Pulmonary artery endothelial cell (primary cell): ENCODE measurements around the gene LIMS2. TPM values are rescaled to one million over a fixed set of nuclear protein-coding genes. Genes with fewer than 3 reads are reported as not detected.
A peak's percentile ranks its signal among the peaks of the same experiment; 100 is the strongest.

Experiments
- DNase-seq: peaks from one replicate; pipeline ENCODE4 v3.0.0-alpha.2; 2011; ENCODE audit warnings: low read depth, low spot score
- total RNA-seq: library from RNA; depleted of rRNA; stranded (reverse); fragments of >200 nt; gene quantifications from 2 replicates; pipeline ENCODE4 v1.2.3, GENCODE V29; 2014

The LIMS2 gene
- total RNA-seq, 1 donor from 2014 or later = 5.7 TPM

- DNase-seq = no peak
Measured at GRCh38 chr2:127674241-127675209, 805 bp downstream of the LIMS2 start.

GRCh38 chr2:127673291-127674069 lies 1.9 kb downstream of the LIMS2 start:
- DNase-seq = no peak

- no peak for DNase-seq
Measured at GRCh38 chr2:127672341-127673224, 2.7 kb downstream of the LIMS2 start.

GRCh38 chr2:127671557-127672302 lies 3.6 kb downstream of the LIMS2 start:
- DNase-seq = no peak

- no peak for DNase-seq
Measured at GRCh38 chr2:127670957-127671290, 4.4 kb downstream of the LIMS2 start.

- no peak for DNase-seq
Measured at GRCh38 chr2:127670055-127670956, 5.0 kb downstream of the LIMS2 start.

- no peak for DNase-seq
Measured at GRCh38 chr2:127669056-127669455, 6.3 kb downstream of the LIMS2 start.

- DNase-seq = no peak
Measured at GRCh38 chr2:127665267-127665893, 9.9 kb downstream of the LIMS2 start.

- DNase-seq = no peak
Measured at GRCh38 chr2:127664895-127665225, 10.5 kb downstream of the LIMS2 start.

- DNase-seq = no peak
Measured at GRCh38 chr2:127664065-127664894, 11.1 kb downstream of the LIMS2 start.

GRCh38 chr2:127663566-127664064 lies 11.7 kb downstream of the LIMS2 start:
- DNase-seq = no peak

- no peak for DNase-seq
Measured at GRCh38 chr2:127662937-127663565, 12.3 kb downstream of the LIMS2 start.

GRCh38 chr2:127661949-127662510 lies 13.3 kb downstream of the LIMS2 start:
- DNase-seq = no peak

- no peak for DNase-seq
Measured at GRCh38 chr2:127661072-127661649, 14.2 kb downstream of the LIMS2 start.

GRCh38 chr2:127660291-127660578 lies 15.1 kb downstream of the LIMS2 start:
- DNase-seq = no peak

- peak; percentile 68 for DNase-seq
Measured at GRCh38 chr2:127659408-127660290, 15.7 kb downstream of the LIMS2 start.
